NCI-H146 treated with DMSO at 0.1 percent for 48 hours (cell line): ENCODE data around the gene ZNF689.
A peak's percentile ranks its signal among the peaks of the same experiment; 100 is the strongest.
"Not testable (repeated sequence)": the region's sequence is repeated elsewhere in the genome, so short reads cannot be mapped to it uniquely, and the experiment has no call there.

ENCODE experiments used
- DNase-seq: peaks from one replicate; lab custom pipeline; 2025; ENCODE audit not compliant: unreplicated experiment; lab: John Stamatoyannopoulos, UW

ZNF689 gene

DNA sequence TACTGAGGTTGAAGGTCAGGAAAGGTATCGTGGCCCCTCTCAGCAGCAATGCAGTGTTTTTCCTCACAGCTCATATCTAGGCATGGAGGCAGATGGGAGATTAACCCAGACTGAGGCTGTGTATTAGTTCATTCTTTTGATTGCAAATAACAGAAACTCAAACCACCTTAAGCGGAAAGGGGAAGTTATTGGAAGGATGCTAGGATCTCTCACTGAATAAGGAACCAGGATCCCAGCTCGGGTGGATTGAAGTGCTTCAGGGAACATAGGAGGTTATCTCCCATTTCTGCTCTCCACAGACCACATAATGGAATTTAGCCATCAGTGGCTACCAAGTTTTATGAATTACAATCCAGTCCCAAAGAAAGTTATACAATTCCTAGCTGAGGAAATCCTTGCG, 8.2 kb downstream of the ZNF689 start:
- no peak for DNase-seq

DNA sequence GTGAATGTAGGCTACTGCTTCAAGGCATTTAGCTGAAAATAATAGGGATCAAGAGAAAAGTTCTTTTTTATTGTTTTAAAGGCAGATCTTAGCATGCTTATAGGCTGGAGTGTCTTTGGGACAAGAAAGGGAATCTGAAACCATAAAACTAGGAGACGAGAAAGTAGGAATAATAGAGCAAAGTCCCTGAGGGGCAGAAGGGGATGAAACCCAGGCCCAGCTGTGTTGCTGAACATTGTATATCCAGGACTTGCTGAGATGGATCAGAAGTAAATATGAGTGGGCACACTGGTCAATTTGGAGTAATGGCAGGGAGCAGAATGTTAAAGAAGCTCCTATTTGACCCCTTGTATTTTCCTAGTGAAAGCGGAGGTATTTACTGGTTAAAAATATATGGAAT, 9.3 kb downstream of the ZNF689 start:
- no peak for DNase-seq

DNA sequence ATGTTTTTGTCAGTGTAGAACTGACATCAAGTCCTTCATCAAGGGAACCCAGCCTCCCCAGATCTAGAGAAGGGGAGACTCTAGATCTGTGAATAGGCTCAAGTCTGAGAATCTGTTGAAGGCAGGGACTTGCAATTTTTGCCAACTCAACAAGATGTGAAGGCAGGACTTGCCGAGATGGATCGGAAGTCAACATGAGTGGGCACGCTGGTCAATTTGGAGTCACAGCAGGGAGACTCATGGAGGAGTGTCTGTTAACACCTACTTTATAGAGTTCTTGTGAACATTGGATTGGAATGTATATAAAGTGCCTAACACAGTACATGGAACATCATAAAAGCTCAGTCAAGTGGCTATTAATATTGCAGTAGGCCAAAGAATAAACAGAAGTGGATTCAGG, 10.0 kb downstream of the ZNF689 start:
- DNase-seq = no peak

DNA sequence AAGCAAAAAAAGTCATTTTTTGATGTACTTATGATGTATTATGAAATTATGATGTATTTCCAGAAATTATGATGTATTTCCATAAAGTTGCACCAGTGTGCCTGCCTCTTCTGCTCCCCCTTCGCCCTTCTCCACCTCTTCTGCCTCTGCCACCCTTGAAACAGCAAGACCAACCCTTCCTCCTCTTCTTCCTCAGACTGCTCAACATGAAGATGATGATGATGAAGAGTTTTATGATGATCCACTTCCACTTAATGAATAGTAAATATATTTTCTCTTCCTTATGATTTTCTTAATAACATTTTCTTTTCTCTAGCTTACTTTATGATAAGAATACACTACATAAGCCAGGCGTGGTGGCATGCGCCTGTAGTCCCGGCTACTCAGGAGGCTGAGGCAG, 17.3 kb downstream of the ZNF689 start:
- DNase-seq = no peak

DNA sequence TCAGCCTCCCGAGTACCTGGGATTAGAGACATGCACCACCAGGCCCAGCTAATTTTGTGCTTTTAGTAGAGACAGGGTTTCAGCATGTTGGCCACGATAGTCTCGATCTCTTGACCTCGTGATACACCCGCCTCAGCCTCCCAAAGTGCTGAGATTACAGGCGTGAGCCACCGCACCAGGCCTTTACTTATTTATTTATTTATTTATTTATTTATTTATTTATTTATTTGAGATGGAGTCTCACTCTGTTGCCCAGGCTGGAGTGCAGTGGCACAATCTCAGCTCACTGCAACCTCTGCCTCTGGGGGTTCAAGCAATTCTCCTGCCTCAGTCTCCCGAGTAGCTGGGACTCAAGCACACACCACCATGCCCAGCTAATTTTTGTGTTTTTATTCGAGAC, 19.3 kb downstream of the ZNF689 start:
- DNase-seq = not testable (repeated sequence)

DNA sequence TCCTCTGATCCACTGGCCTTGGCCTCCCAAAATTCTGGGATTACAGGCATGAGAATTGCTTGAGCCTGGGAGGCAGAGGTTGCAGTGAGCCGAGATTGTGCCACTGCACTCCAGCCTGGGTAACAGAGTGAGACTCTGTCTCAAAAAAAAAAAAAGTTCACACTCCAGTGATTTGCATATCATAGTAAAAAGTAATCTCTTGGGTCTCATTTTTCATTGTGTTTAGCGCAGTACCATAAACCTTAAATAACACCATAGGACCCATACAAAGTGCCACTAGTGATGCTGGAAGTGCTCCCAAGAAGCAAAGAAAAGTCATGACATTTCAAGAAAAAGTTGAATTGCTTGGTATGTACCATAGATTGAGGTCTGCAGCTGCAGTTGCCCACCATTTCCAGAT, 20.6 kb downstream of the ZNF689 start:
- not testable (repeated sequence) for DNase-seq

DNA sequence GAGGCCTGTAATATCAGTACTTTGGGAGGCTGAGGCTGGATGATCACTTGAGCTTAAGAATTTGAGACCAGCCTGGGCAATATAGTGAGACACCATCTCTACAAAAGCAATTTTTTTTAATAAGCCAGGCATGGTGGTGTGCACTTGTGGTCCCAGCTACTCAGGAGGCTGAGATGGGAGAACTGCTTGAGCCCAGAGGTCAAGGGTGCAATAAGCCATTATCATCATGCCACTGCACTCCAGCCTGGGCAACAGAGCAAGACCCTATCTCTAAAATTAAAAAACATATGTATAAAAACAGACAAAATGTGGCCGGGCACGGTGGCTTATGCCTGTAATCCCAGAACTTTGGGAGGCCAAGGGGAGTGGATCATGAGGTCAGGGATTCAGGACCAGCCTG, 21.5 kb downstream of the ZNF689 start:
- no peak for DNase-seq

DNA sequence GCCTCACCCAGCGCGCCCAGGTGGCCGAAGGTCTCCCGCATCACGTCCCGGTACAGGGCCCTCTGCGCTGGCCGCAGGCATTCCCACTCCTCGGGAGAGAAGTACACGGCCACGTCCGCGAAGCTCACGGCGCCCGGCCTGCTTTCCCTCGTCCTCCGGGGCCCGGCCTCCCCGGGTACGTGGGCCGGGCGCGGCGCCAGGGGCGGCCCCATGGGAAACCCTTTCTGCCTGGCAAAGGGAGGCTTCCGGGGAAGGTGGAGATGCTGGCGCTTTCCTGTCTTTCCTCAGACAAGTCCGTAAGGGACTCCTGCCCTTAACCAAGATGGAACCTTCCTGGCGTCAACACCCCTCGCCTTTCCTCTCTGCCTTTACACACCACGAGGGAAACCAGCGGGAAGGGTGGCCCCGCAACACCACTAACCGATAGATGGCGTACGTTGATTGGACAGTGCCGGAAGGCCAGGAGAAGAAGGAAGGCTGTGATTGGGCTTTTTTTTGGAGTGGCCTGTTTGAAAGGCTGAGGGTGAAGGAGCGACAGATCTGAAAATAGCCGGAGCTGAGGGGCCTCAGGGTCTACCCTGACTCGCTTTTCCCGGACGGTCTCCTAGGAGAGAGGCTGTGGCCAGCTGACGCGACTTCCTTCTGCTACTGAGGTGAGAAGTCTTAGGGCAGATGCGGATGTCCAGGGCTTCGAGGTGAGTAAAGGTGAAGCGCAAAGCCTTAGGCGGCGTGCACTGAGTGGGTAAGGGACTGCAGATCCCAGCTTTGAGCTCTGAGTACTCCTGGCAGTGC, 24.6 kb downstream of the ZNF689 start, which contains the start of gene ZNF785:
Gene ZNF785, minus strand, starts transcription at position 298 of the 792 bp plus-strand sequence. Its CDS starts 86 bp downstream, at position 212.
- DNase-seq = peak; percentile 99

DNA sequence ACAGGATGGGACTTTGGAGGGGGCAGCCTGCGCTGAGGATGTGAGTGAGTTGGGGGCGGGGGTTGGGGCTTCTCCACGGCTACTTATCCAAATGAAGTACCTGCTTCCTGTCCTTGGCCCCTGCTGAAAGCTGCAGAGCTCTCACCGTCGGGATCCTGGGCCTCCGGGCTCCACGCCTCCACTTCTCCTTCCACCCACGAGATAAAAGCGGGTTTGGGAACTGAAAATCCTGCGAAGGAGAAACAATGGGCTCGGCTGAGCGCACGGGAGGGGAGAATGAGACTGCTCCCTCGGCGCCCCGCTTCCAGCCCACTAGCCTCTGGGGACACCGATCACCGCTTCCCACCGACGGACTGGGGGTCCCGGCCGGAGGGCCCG, 25.2 kb downstream of the ZNF689 start:
- DNase-seq = peak; percentile 48

DNA sequence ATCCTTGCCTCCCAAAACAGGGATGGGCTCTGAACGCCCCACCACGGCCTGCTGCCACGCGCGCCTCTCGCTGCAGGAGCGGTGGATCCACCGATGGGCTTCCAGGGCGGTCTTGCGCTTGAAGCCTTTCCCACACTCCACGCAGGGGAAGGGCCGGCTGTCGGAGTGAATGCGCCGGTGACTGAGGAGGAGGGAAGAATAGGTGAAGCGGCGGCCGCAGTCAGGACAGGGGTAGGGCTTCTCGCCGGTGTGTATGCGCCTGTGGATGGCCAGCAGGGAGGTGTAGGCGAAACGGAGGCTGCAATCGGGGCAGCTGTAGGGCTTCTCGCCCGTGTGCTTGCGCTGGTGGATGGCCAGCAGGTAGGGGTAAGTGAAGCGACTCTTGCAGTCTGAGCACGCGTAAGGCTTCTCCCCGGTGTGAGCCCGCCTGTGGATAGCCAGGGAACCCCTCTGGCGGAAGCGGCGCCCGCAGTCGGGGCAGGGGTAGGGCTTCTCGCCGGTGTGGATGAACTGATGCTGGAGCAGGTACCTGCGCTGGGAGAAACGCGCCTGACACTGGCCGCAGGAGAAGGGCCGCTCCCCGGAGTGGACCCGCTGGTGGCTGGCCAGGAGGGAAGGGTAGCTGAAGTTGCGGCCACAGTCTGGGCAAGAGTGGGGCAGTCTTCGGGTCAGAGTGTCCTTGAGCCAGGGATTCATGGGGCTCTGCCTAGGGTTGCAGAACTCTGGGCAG, 27.4 kb downstream of the ZNF689 start:
- no peak for DNase-seq

DNA sequence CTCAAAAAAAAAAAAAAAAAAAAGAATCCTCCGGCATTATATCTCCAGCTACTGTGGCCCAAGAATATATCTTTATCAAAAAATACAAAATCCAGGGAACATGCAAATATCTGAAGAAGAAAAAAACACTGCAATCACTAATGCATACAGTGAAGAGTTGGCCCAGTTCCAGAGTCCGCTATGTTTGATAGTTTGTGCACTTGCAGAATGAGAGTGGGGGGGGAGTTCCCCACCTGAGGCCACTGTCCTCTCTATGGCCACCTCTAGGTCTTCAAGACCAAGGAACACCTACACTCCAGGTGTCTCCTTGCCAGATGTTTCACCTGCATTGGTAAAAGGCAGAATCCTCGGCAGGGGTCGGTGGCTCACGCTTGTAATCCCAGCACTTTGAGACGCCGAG, 28.7 kb downstream of the ZNF689 start:
- no peak for DNase-seq

DNA sequence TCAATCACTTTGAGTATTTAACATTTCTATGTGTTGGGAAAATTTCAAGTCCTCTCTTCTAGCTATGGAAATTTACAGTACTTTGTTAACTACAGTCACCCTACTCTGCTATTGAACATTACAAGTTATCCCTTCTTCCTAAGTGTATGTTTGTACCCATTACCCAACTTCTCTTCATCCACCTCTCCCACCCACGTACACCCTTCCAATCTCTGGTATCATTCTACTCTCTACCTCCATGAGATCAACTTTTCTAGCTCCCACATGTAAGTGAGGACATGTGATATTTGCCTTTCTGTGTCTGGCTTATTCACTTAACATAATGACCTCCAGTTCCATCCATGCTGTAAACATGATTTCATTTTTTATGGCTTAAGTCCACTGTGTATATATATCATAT, 35.5 kb downstream of the ZNF689 start:
- DNase-seq = no peak

DNA sequence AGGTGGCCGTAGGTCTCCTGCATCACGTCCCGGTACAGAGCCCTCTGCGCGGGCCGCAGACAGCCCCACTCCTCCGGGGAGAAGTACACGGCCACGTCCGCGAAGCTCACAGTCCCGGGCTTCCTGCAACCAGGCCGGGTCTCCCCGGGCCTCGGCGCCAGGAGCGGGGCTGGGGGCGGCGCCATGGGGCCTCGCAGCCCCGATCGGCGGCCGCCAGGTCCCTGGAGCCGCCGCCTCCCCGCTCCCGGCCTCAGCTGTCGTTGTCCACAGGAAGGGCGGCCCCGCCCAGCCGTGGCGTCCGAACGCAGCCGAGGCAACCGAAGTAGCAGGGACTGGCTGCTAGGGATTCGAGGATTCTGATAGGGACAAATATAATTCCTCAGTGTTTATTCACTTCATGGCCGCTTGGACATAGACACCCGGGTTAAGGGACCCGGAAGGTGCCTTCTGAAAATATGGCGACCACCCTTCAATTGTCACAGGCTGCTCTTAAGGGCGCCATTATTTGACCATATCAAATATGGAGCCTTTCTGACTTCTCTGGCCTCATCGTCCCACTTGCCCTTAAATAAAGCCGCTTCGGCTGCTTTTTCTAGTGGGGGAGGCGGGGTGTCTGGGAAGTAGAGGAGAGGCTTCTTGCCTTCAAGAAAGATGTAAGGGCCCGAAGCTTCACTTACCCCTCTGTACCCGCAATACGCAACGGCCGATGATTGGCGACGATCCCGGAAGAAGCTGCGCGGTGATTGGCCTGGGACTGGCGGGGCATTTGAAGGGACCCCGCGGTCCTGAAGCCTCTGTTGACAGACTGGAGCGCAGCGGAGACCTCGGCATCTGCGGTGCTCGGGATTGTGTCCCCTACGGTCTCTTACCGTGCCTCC, 38.5 kb downstream of the ZNF689 start, which contains the start of gene ZNF688:
Gene ZNF688, minus strand, starts transcription at position 270 of the 878 bp plus-strand sequence. Its CDS starts 85 bp downstream, at position 185.
- DNase-seq = peak; percentile 96

DNA sequence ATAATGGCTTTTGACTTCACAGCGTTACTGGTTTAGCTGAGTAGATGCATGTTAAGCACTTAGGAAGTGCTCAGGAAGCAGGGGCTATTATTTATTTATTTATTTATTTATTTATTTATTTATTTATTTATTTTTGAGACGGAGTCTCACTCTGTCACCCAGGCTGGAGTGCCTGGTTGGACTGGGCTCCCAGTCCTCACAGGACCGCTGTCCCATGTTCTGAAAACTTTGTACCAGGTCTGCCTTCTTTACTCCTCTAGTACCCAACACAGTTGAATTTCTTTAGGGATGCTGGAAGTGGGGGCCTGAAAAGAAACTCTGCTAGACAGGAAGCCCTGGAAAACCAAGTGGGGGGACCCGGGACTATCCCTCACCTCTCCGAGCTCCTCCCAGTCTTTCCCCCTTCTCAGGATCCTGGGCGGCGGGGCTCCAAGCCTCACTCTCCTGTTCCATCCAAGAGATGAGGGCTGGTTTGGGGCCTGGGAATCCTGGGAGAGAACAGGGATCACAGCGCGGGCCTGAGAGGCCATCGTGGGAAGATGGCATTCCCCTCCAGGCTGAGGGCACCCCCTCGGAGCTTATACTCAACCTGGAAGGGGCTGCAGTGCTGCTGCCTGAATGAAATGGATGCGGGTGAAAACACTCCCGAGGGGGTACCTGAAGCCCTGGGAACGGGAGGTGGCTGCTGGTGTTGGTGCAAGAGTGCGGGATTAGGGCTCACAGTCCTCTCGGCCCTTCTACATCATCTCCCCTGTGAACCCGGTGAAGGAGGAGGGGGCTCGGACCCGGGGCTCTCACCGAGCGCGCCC, 39.3 kb downstream of the ZNF689 start:
- DNase-seq = peak; percentile 47

DNA sequence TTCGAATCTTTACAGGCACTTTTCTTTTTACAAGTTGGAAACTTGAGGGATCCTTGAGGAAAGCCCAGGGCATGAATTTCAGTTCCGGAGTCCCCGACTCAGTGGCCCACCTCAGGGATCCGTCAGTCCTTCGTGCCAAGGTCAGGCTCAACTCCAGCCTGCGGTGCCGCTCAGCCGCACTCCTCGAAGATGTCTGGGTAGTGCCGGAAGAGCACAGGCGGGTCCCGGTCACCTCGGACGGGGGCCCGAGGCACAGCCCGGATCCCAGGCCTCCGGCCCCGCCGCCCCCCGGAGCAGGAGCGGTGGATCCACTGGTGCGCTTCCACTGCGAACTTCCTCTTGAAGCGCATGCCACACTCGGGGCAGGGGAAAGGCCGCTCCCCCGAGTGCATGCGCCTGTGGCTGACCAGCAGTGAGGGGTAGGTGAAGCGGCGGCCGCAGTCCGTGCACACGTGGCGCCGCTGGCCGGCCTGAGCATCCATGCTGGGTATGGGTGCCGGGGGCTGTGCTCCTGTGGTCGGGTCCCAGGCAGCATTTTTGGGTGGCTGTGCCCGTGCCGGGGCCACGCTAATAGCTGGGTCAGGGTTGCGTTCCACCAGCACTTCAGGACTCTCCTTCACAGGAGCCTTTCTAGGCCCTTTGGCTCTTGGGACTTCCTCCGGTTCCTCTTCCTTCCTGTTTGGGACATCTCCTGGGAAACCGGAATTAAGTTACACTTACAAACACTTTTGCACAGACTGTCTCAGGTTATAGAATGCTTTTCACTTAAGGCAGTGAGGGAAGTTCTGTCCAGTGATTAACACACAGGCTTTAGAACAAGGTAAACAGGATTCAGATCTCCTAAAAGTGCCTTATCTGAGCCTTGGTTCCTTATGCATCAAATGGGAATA, 40.2 kb downstream of the ZNF689 start:
- DNase-seq = no peak

DNA sequence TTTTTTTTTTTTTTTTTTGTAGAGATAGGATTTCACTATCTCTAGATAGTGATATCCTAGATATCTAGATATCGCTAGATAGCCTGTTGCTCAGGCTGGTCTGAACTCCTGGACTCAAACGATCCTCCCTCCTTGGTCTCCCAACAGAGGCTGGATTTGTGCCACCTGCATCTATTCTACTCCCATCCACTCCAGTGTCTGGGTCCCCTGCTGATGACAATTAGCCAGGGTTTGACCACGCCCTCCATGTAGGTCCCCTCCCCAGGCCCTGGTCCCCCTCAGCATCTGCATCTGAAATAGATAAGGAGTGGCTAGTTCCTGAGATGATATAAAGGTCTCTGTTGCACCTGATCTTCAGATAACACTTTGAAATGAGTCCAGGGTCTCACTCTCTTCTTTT, 40.9 kb downstream of the ZNF689 start:
- no peak for DNase-seq

DNA sequence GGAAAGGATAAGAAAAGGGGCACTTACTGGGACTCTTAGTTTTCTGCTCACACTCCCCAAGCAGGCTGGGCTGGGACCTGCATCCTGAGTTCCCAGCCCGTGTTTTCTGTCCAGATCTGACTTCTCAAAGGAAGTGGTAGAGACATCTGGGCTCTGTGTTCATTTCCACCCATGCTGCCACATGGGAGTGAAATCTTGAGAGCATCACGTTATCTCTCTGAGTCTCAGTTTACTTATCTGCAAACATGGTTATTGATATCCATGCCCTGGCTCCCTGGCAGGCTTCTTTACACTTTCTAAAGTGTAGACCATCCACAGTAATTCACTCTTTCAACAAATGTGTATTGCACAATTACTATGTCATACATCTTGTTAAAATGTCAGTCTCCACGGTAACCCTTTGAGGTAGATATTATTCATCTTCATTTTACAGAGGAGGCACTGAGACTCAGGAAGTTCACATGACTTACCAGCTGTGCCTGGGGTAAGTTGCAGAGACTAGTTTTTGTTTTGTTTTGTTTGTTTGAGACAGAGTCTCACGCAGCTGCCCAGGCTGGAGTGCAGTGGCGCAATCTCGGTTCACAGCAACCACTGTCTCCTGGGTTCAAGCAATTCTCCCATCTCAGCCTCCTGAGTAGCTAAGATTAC, 42.1 kb downstream of the ZNF689 start:
- DNase-seq = peak; percentile 21

DNA sequence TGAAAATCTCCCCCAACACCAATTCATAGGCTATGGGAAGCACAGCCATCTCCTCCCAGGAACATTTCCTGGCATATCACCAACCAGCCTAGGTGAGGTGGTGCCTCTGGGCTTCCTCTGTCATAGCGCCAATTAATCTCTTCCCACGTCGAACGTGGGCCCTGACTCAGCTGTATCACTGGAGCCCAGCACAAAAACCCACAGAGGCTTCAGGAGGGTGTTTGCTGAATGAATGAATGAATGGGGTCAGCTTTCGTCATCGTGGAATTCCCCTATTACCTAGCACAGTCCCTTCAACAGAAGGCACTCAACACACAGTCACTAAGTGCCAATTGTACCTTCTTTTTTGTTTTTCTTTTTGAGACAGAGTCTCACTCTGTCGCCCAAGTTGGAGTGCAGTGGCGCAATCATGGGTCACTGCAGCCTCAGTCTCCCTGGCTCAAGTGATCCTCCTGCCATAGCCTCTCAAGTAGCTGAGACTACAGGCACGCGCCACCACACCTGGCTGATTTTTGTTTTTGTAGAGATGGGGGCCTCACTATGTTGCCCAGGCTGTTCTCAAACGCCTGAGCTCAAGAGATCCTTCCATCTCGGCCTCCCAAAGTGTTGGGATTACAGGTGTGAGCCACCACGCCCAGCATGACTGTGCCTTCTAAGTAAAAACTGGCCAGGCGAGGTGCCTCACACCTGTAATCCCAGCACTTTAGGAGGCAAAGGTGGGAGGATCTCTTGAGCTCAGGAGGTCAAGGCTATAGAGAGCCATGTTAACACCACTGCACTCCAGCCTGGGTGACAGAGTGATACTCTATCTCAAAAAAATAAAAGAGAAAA, 42.8 kb downstream of the ZNF689 start:
- no peak for DNase-seq
